ENCODE results near the gene TDRD6.
"Not testable (repeated sequence)": the region's sequence is repeated elsewhere in the genome, so short reads cannot be mapped to it uniquely, and the experiment has no call there.

DNA sequence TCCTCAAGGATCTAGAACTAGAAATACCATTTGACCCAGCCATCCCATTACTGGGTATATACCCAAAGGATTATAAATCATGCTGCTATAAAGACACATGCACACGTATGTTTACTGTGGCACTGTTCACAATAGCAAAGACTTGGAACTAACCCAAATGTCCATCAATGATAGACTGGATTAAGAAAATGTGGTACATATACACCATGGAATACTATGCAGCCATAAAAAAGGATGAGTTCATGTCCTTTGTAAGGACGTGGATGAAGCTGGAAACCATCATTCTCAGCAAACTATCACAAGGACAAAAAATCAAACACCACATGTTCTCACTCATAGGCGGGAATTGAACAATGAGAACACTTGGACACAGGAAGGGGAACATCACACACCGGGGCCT, 39.6 kb upstream of the TDRD6 start:
- not testable (repeated sequence) for TF ChIP-seq EZH2 (IDR thresholded peaks at IDR 0.05; ENCODE audit: borderline replicate concordance, low read length)
- TF ChIP-seq, protein P1, sequence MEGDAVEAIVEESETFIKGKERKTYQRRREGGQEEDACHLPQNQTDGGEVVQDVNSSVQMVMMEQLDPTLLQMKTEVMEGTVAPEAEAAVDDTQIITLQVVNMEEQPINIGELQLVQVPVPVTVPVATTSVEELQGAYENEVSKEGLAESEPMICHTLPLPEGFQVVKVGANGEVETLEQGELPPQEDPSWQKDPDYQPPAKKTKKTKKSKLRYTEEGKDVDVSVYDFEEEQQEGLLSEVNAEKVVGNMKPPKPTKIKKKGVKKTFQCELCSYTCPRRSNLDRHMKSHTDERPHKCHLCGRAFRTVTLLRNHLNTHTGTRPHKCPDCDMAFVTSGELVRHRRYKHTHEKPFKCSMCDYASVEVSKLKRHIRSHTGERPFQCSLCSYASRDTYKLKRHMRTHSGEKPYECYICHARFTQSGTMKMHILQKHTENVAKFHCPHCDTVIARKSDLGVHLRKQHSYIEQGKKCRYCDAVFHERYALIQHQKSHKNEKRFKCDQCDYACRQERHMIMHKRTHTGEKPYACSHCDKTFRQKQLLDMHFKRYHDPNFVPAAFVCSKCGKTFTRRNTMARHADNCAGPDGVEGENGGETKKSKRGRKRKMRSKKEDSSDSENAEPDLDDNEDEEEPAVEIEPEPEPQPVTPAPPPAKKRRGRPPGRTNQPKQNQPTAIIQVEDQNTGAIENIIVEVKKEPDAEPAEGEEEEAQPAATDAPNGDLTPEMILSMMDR (conservative IDR thresholded peaks at IDR 0.05 in 1 of 2, IDR thresholded peaks at IDR 0.05 in 1 of 2; ENCODE audit: extremely low read depth in 1 of 2, insufficient read depth in 1 of 2, low read depth in 1 of 2, low read length in 2 of 2), result not testable (repeated sequence)
